Measurements from ENCODE around the gene NARS2. TPM values are rescaled to one million over a fixed set of nuclear protein-coding genes. Genes with fewer than 3 reads are reported as not detected.
A peak's percentile ranks its signal among the peaks of the same experiment; 100 is the strongest.

Gene NARS2
- total RNA-seq, 4 donors from 2014 or later, result 9.0 to 22.1 (median 9.2) TPM

GRCh38 chr11:78575478-78575877 lies 814 bp upstream of the NARS2 start:
- peaks cover 2% of the 10 kb centered on the region for H3K27me3 ChIP-seq
- H3K9me3 ChIP-seq, result no peaks in the 10 kb centered on the region
- H3K36me3 ChIP-seq, result peaks cover 0 to 8% of the 10 kb centered on the region in 2 donors
- ATAC-seq, result no peak
- peak overlapping the region; percentile 67 to 88 for H3K4me3 ChIP-seq
- H3K27ac ChIP-seq, result peak overlapping the region; percentile 44 to 87 (median 84)
- peaks cover 0 to 20% (median 0%) of the 10 kb centered on the region in 3 donors for H3K4me1 ChIP-seq
- TF ChIP-seq POLR2AphosphoS5 (IDR thresholded peaks at IDR 0.05) (no peak), EP300 (IDR thresholded peaks at IDR 0.05) (no peak), POLR2A (IDR thresholded peaks at IDR 0.05) (no peak), CTCF (IDR thresholded peaks at IDR 0.05) (no peak)
- WGBS, 2 donors (ENCODE audit: low coverage in 1 of 2), result 25 to 59% methylated on average over 2 to 10 of the region's 10 CpGs

- Histone ChIP-seq H3K27me3 (no peaks in the 10 kb centered on the region), H3K4me3 (peak overlapping the region; percentile 67 to 88), H3K27ac (peak overlapping the region in 3 of 4 donors; percentile 73 to 87 (median 85)), H3K9me3 (no peaks in the 10 kb centered on the region), H3K36me3 (peaks cover 0 to 23% of the 10 kb centered on the region in 2 donors), H3K4me1 (peaks cover 0 to 20% (median 0%) of the 10 kb centered on the region in 3 donors)
- 1 to 5% methylated on average over 5 of the region's 5 CpGs for WGBS, 2 donors (ENCODE audit: low coverage in 1 of 2)
- TF ChIP-seq CTCF (IDR thresholded peaks at IDR 0.05) (no peak), POLR2A (IDR thresholded peaks at IDR 0.05) (no peak), EP300 (IDR thresholded peaks at IDR 0.05) (no peak)
- no peak for ATAC-seq
Observed at GRCh38 chr11:78573681-78574080, 983 bp downstream of the NARS2 start.

- no peaks in the 10 kb centered on the region for H3K27me3 ChIP-seq
- no peak for TF ChIP-seq POLR2AphosphoS5 (IDR thresholded peaks at IDR 0.05)
- no peak for TF ChIP-seq CTCF (IDR thresholded peaks at IDR 0.05)
- no peak for TF ChIP-seq POLR2A (IDR thresholded peaks at IDR 0.05)
- TF ChIP-seq EP300 (IDR thresholded peaks at IDR 0.05), result no peak
- peak overlapping the region in 1 of 2 donors; percentile 67 for H3K4me3 ChIP-seq
- H3K27ac ChIP-seq, result no peak overlapping the region
- H3K4me1 ChIP-seq, result peaks cover 0 to 20% (median 0%) of the 10 kb centered on the region in 3 donors
- peaks cover 0 to 26% of the 10 kb centered on the region in 2 donors for H3K36me3 ChIP-seq
- no peaks in the 10 kb centered on the region for H3K9me3 ChIP-seq
- ATAC-seq, result no peak
- 96 to 100% methylated on average over 2 of the region's 3 CpGs for WGBS, 2 donors (ENCODE audit: low coverage in 1 of 2)
Observed at GRCh38 chr11:78573271-78573670, 1.4 kb downstream of the NARS2 start.

- Histone ChIP-seq H3K4me1 (peaks cover 0 to 20% (median 0%) of the 10 kb centered on the region in 3 donors), H3K9me3 (no peaks in the 10 kb centered on the region), H3K36me3 (peaks cover 0 to 33% of the 10 kb centered on the region in 2 donors), H3K27me3 (no peaks in the 10 kb centered on the region), H3K27ac (no peak overlapping the region), H3K4me3 (no peak overlapping the region)
- ATAC-seq, result no peak
- 76 to 80% methylated on average over 4 of the region's 4 CpGs for WGBS, 2 donors (ENCODE audit: low coverage in 1 of 2)
- TF ChIP-seq POLR2A (IDR thresholded peaks at IDR 0.05) (no peak), CTCF (IDR thresholded peaks at IDR 0.05) (no peak), EP300 (IDR thresholded peaks at IDR 0.05) (no peak), POLR2AphosphoS5 (IDR thresholded peaks at IDR 0.05) (no peak)
Observed at GRCh38 chr11:78572394-78572793, 2.3 kb downstream of the NARS2 start.

- no peaks in the 10 kb centered on the region for H3K9me3 ChIP-seq
- TF ChIP-seq CTCF (IDR thresholded peaks at IDR 0.05) (no peak), POLR2A (IDR thresholded peaks at IDR 0.05) (no peak), EP300 (IDR thresholded peaks at IDR 0.05) (no peak), POLR2AphosphoS5 (IDR thresholded peaks at IDR 0.05) (no peak)
- ATAC-seq, result no peak
- peaks cover 0 to 56% of the 10 kb centered on the region in 2 donors for H3K36me3 ChIP-seq
- H3K4me3 ChIP-seq, result no peak overlapping the region
- 87 to 100% methylated on average over 2 to 6 of the region's 6 CpGs for WGBS, 2 donors (ENCODE audit: low coverage in 1 of 2)
- H3K27ac ChIP-seq, result no peak overlapping the region
- no peaks in the 10 kb centered on the region for H3K27me3 ChIP-seq
- H3K4me1 ChIP-seq, result peaks cover 0 to 14% (median 0%) of the 10 kb centered on the region in 3 donors
Observed at GRCh38 chr11:78570031-78570430, 4.6 kb downstream of the NARS2 start.

All from gastroesophageal sphincter (tissue), 4 donors.